Testis (tissue), 2 donors: ENCODE results near the gene COL5A2.

ENCODE experiments used
- POLR2A ChIP-seq: fragments of 450-650 bp; IDR thresholded peaks from one replicate; pipeline ENCODE4 v1.6.1; 2017; ENCODE audit warnings: antibody characterized with exemption, mild to moderate bottlenecking, moderate library complexity
- TF ChIP-seq, protein P1 (sequence below), 3 experiments: fragments of 450-650 bp in 2 of 3; fragments of 200-600 bp in 1 of 3; sonication (generic) in 1 of 3; IDR thresholded peaks; one replicate each; pipeline ENCODE4 v1.5.1; 2016 to 2019; ENCODE audit warnings: antibody characterized with exemption in 3 of 3, mild to moderate bottlenecking in 2 of 3, moderate library complexity in 1 of 3

DNA sequence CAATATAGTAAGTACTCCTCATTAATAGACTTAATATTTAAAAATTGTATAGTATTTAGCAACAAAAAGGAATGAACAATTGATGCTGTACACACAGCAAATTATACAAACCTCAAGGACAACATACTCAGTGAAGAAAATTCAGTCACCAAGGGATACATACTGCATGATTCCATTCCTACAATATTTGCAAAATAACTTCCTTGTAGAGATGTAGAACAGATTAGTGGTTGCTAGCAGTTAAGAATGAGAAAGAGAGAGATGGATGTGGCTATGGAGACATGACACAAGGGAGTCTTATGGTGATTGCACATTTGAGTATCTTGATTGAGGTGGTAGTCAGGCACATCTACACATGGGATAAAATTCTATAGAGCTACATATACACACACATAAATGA lies 179.3 kb downstream of the COL5A2 start:
- TF ChIP-seq, protein P1, sequence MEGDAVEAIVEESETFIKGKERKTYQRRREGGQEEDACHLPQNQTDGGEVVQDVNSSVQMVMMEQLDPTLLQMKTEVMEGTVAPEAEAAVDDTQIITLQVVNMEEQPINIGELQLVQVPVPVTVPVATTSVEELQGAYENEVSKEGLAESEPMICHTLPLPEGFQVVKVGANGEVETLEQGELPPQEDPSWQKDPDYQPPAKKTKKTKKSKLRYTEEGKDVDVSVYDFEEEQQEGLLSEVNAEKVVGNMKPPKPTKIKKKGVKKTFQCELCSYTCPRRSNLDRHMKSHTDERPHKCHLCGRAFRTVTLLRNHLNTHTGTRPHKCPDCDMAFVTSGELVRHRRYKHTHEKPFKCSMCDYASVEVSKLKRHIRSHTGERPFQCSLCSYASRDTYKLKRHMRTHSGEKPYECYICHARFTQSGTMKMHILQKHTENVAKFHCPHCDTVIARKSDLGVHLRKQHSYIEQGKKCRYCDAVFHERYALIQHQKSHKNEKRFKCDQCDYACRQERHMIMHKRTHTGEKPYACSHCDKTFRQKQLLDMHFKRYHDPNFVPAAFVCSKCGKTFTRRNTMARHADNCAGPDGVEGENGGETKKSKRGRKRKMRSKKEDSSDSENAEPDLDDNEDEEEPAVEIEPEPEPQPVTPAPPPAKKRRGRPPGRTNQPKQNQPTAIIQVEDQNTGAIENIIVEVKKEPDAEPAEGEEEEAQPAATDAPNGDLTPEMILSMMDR (IDR thresholded peaks at IDR 0.05): no peak
- no peak for TF ChIP-seq POLR2A
